ENCODE data around the gene THSD4.

THSD4 gene

DNA sequence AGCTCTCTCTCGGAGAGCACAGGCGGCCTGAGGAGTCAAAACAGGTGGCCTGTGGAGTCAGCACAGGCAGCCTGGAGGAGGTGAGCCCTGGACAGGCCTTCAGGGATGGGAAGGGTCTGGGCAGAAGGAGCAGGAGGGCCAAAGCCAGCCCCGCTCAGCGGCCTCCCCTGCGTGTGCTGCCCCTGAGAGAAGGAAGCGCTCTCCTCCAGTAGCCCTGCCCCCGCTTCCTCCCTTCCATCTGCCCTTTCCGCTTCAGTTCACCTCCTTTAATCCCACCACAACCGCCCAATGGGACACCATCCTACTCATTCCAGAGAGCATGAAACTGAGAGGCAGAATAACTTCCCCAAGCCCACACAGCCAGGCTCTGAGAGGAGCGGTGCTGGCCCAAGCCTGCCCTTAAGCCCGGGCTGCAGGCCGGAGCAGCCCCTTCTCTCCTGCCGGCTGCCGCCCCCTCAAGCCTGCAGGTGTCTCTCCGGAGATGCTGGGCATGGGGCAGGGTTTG lies 691.9 kb downstream of the THSD4 start:
- no peak for DNase-seq

DNA sequence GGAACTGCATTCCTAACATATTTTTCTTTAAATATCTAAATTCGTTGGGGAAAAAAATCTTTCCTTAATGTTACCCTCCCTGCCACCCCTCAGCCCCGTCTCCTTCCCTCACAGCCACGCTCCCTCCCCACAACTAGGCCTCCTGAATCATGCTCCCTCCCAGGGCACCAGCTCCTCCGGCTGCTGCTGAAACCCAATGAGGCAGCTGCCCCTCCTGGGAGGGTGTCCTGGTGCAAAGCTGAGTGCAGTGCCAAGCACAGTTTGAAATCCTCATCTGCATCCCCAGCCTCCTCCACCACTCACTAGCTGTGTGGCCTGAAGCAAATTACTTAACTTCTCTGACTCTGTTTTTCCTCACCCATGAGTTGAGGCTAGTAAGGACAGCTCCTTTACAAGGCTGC lies 692.4 kb downstream of the THSD4 start:
- DNase-seq = peak; percentile 56

DNA sequence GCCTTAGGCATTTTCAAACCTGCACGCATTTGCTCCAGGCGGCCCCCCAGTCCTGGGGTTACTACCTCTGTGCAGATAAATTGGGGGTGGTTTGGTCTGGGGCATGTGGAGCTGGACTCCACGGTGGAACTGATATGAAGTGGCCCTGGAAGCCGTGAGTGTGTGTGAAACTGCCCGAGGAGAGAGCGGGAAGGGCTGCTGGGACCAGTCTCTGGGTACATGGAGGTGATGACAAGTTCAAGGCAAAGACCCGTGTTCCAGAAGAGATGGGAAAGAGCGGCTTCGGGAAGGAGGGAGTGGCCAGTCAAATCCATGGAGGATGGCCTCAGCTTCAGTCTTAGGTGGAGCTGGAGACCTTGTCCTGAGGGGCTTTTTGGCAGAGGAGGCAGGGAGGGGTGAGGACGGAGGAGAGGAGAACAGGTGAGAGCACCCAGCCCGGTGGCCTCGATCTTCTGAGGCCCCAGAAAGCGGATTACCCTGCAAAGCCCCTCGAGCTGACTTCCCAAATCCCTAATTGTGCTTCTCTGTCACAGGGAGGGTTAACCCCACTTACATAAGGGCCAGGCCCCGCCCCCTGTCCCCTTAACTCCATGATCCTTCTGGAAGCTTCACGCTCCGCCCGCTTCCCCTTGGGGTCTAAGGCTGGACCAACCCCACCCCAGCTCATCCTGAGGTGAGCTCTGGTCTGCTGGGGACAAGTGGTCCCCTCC lies 693.2 kb downstream of the THSD4 start:
- no peak for DNase-seq

GRCh38 chr15:71809346-71809745 lies 694.1 kb downstream of the THSD4 start:
- DNase-seq = no peak

GRCh38 chr15:71810256-71811035 lies 695.2 kb downstream of the THSD4 start, which contains the start of gene NR2E3:
Gene NR2E3 (plus strand): TSS chr15:71810554. CDS start chr15:71810744, 190 bp downstream.
- no peak for DNase-seq

GRCh38 chr15:71811036-71811736 lies 695.9 kb downstream of the THSD4 start:
- no peak for DNase-seq

DNA sequence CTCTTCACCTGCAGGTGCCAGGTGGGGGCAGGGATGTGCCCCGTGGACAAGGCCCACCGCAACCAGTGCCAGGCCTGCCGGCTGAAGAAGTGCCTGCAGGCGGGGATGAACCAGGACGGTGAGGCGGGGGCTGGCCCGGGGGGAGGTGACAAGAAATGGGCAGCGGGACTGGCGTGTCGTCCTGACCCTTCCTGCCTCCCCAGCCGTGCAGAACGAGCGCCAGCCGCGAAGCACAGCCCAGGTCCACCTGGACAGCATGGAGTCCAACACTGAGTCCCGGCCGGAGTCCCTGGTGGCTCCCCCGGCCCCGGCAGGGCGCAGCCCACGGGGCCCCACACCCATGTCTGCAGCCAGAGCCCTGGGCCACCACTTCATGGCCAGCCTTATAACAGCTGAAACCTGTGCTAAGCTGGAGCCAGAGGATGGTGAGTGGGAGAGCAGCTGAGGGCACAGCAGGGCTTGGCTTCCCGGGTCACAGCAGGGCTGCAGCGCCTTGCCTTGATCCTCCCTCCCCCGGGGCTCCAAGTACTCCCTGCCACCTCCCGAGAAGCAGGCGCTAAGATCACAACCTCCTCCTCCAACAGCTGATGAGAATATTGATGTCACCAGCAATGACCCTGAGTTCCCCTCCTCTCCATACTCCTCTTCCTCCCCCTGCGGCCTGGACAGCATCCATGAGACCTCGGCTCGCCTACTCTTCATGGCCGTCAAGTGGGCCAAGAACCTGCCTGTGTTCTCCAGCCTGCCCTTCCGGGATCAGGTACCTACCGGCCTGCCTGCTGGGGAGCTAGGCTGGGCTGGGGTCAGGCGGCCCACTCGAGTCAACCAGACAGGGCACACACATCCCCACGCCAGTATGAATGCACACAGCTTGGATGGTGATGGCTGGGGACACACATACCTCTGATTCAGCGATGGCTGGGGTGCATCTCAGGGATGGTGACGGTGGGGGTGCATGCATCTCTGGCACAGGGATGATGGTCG lies 696.8 kb downstream of the THSD4 start:
- no peak for DNase-seq

GRCh38 chr15:71812966-71813722 lies 697.9 kb downstream of the THSD4 start:
- no peak for DNase-seq

GRCh38 chr15:71813723-71814470 lies 698.6 kb downstream of the THSD4 start:
- DNase-seq = no peak

DNA sequence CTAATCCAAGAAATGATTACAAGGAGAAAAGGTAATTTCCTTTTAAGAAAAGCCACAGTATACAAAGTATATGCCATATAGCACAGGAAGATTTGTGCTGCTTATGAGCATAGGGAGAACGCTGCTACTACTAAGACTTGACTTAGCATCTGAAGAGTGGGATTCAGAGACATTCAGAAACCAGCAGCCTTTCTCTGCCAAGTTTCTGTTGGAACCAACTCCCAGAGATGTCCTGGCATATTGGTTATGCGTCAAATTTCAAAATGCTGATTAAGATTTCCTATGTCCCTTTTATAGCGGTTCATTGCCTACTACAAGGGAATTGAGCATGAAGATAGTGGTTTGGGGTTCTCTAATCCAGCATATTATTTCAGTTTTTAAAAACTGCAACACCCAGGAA lies 700.0 kb downstream of the THSD4 start:
- DNase-seq = no peak

DNA sequence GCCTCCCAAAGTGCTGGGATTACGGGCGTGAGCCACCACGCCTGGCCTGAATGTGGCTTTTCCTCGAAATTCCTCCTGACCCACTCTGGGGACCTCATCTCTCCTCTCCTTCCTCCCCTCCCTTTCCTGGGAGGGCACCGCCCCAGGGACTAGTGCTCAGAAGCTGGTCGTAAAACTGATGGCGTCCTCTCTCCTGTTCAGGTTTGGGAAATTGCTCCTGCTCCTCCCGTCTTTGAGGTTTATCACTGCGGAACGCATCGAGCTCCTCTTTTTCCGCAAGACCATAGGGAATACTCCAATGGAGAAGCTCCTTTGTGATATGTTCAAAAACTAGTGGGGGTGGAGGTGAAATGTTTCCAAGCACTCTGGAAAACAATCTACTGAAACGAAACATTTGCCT lies 702.1 kb downstream of the THSD4 start:
- no peak for DNase-seq

GRCh38 chr15:71820127-71820526 lies 704.9 kb downstream of the THSD4 start:
- DNase-seq = no peak

GRCh38 chr15:71821547-71822129 lies 706.4 kb downstream of the THSD4 start:
- DNase-seq = no peak

DNA sequence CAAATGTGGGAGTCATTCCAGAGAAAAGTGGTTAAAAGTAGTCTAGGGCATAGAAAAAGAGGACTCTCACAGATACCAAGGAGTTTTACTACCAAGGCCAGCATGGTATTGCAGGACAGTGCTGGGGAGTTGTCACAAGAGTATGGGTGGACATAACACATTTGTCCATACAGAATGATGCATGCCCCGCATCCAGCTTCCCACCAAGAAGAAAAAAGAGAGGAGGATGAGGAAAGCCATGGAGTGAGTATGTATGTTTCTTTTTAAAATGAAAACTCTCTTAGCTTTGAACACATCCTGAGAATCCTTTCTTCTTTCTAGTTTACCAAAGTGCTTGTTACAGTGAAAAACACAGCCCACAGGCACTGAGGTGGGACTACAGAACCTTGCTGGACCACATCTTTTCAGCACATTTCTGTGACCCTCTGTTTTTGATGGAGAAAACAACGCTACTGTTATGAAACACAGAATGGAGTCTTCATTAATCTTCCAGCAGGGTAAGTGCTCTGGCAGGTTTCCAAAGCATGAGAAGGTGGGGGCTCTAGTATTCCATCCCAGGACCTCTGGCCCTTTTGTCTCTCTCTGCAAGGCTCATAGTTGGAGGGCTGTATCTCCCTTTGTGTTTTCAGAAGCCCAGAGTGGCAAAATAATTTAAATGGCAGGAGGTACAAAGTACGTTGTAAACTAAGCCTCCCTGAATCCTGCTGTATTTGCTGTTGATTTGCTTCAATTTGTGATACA lies 707.8 kb downstream of the THSD4 start:
- no peak for DNase-seq

DNA sequence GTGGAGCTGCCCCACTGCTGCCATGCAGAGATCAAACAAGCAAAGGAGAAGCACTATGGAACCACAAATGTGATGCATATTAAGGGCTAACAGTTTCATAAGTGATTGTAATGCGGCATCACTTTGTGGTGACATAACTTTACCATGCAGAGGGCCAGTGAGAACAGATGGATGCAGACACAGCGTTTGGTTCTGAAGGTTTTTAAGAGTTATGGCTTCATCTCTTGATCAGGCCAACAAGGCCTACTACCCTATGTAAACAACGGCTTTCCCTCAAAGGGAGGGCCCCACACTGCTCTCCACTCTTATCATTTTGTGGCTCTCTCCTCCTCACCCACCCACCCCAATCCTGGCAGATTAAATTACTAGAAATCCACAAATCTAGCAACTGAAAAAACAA lies 708.5 kb downstream of the THSD4 start:
- no peak for DNase-seq

GRCh38 chr15:71825021-71825730 lies 709.9 kb downstream of the THSD4 start:
- DNase-seq = no peak

- DNase-seq = no peak
Measured at GRCh38 chr15:71826196-71826595, 710.9 kb downstream of the THSD4 start.

- DNase-seq = no peak
Measured at GRCh38 chr15:71830981-71831380, 715.7 kb downstream of the THSD4 start.

Data from EL (cell line).